Heart left ventricle (tissue), 16 donors: ENCODE measurements around the gene SRSF12. TPM values are rescaled to one million over a fixed set of nuclear protein-coding genes. Genes with fewer than 3 reads are reported as not detected.
A peak's percentile ranks its signal among the peaks of the same experiment; 100 is the strongest.

Experiments
- ATAC-seq, 4 donors: fragments of 200-7000 bp; cut with Tn5 transposase; one replicate each; pipeline ENCODE4 v1.9.1; 2020 to 2022; ENCODE audit warnings: moderate library complexity in 4 of 4, mild to moderate bottlenecking in 3 of 4, moderate number of reproducible peaks in 1 of 4
- DNase-seq, 5 donors: peaks; one replicate each; pipeline ENCODE4 v3.0.0-alpha.2; 2020
- H3K27ac ChIP-seq, 12 donors: fragments of 200-600 bp; sonication (generic) in 4 of 12; one replicate each; pipeline versions ENCODE4 v1.5.0 to v1.8.0; 2016 to 2022; ENCODE audit warnings: mild to moderate bottlenecking in 2 of 12
- H3K27me3 ChIP-seq, 9 donors: fragments of 200-600 bp; sonication (generic) in 2 of 9; one replicate each; pipeline versions ENCODE4 v1.5.1 to v1.8.0; 2016 to 2022; ENCODE audit warnings: mild to moderate bottlenecking in 3 of 9
- H3K36me3 ChIP-seq, 9 donors: fragments of 200-600 bp; sonication (generic) in 2 of 9; one replicate each; pipeline versions ENCODE4 v1.5.0 to v1.8.0; 2018 to 2022; ENCODE audit warnings: mild to moderate bottlenecking in 2 of 9
- H3K4me1 ChIP-seq, 12 donors: fragments of 200-600 bp; sonication (generic) in 4 of 12; one replicate each; pipeline versions ENCODE4 v1.5.0 to v1.8.0; 2016 to 2022; ENCODE audit warnings: mild to moderate bottlenecking in 3 of 12
- H3K4me3 ChIP-seq, 12 donors: fragments of 200-600 bp; sonication (generic) in 4 of 12; one replicate each; pipeline versions ENCODE4 v1.5.0 to v1.8.0; 2017 to 2022; ENCODE audit warnings: mild to moderate bottlenecking in 9 of 12, moderate library complexity in 4 of 12
- H3K9me3 ChIP-seq, 12 donors: fragments of 200-600 bp; sonication (generic) in 4 of 12; one replicate each; pipeline versions ENCODE4 v1.5.0 to v1.8.0; 2016 to 2022; ENCODE audit warnings: mild to moderate bottlenecking in 1 of 12
- CTCF ChIP-seq, 12 donors: fragments of 200-600 bp; sonication (generic) in 4 of 12; IDR thresholded peaks; one replicate each; pipeline versions ENCODE4 v1.5.0 to v1.8.0; 2018 to 2022; ENCODE audit warnings: antibody characterized with exemption in 12 of 12, mild to moderate bottlenecking in 5 of 12
- POLR2A ChIP-seq, 2 donors: fragments of 450-650 bp; IDR thresholded peaks; one replicate each; pipeline ENCODE4 v1.6.1; 2017; ENCODE audit warnings: antibody characterized with exemption in 2 of 2, mild to moderate bottlenecking in 2 of 2, moderate library complexity in 2 of 2
- WGBS, 4 donors: extraction: QIAGEN DNeasy Blood & Tissue Kit in 2 of 4; methylation state at CpG; one replicate each; pipeline versions ENCODE4 v1.1.5 to v1.1.7; 2013 to 2018; 5-methylcytosine and 5-hydroxymethylcytosine counted together
- intact Hi-C, 10 donors: fragments of 100-400 bp; cut with DNase I; formaldehyde crosslinking; loops; one replicate each; pipeline versions ENCODE4 v1.11.1 to v1.14.2; 2022
- polyA plus RNA-seq, 2 donors: library from polyadenylated mRNA; stranded (reverse); fragments of 200-250 nt; gene quantifications; one replicate each; pipeline ENCODE4 v1.2.3, GENCODE V29; 2013
- total RNA-seq, 9 donors: library from RNA; depleted of rRNA in 2 of 9; stranded (reverse); fragments of >200 nt in 2 of 9; fragmentation: NEBNext Ultra II Directional in 3 of 9; extraction: Animal tissue kit (Norgen Biotek cat#: 25700) in 3 of 9; gene quantifications; one replicate each; pipeline versions ENCODE4 v1.1.0 to v1.2.4, GENCODE V29; 2016 to 2023
- donor health status: ischemic (EF 13 %, LVEDD 7.1; RV severe dilation, severe dysfunction).
- donor health status: healthy with polysubstance abuse.
- donor health status: DM: no; HTN: yes; CAD: no.
- donor health status: DM: no; HTN: no; CAD: no.
- donor health status: ischemic (EF 25% LVEDD 6.9; RV normal size, moderate dysfunction).
- donor health status: ischemic (EF 25% LVEDD 5.7; RV mildly dilated, moderate dysfunction).
- donor health status: healthy.
- donor health status: DM: yes; HTN: yes; CAD: no.
- donor health status: ischemic (EF 35%, LVEDD 5.7; RV mildly dilated, moderate dysfunction).
- donor health status: nonischemic (EF 11% LVEDD 7.7; RV severe dilation, severe dysfunction).
- donor health status: DM: yes; HTN: yes; CAD: no.
- donor health status: PGD.
- donor health status: ischemic (EF 29% LVEDD 5.4; RV normal size, mild dysfunction).
- donor health status: nonischemic (EF 23%, LVEDD 6.1; RV moderate dilation, normal function).

Gene SRSF12
- total and polyA plus RNA-seq, 11 donors, result 0.14 to 0.48 (median 0.22) TPM; not detected in 5

DNA sequence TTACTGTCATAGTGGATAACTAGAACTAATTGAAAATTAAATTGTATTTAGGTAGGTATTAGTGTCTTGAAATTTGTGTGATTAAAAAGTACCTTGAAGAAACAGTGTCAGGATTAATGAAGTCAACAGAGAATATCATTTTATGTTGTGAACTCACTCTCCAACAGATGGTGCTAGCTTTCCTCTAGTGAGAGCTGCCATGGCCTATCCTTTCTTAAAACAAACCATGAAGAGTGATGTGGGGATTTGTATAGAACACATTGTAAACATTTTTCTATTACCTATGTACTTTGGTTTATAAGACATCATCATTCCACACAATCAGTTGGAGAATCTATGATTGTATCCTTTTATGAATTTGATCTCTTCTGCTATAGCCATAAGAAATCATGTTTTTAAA lies 4.8 kb upstream of the SRSF12 start:
- intact Hi-C loops, result loop anchor here in 8 of 10 donors (1.0 to 10.0 kb wide), 6 partner anchors 119 to 232 kb away; partner anchors contain the start of gene UBE2J1 (in 1 of the 8)
- Histone ChIP-seq H3K4me3 (no peak overlapping the region), H3K27me3 (no peaks in the 10 kb centered on the region), H3K9me3 (peaks cover 0 to 3% (median 0%) of the 10 kb centered on the region in 12 donors), H3K27ac (no peak overlapping the region), H3K4me1 (peaks cover 0 to 5% (median 0%) of the 10 kb centered on the region in 12 donors), H3K36me3 (no peaks in the 10 kb centered on the region)
- DNase-seq (no peak), ATAC-seq (peak; percentile 53 to 81 (median 60))
- TF ChIP-seq POLR2A (IDR thresholded peaks at IDR 0.05), result no peak
- peak; percentile 22 to 65 (median 54) for TF ChIP-seq CTCF (IDR thresholded peaks at IDR 0.05)

- WGBS, 4 donors, result 86 to 93% (median 86%) methylated on average over 1 of the region's 1 CpG
- H3K4me1 ChIP-seq, result peaks cover 0 to 12% (median 4%) of the 10 kb centered on the region in 12 donors
- no peak for ATAC-seq
- intact Hi-C loops, result loop anchor here in 8 of 10 donors (1.0 to 10.0 kb wide), 6 partner anchors 119 to 233 kb away; partner anchors contain the start of gene UBE2J1 (in 1 of the 8)
- TF ChIP-seq POLR2A (IDR thresholded peaks at IDR 0.05) (no peak), CTCF (IDR thresholded peaks at IDR 0.05) (no peak)
- no peak overlapping the region for H3K27ac ChIP-seq
- no peaks in the 10 kb centered on the region for H3K27me3 ChIP-seq
- H3K9me3 ChIP-seq, result no peaks in the 10 kb centered on the region
- H3K36me3 ChIP-seq, result no peaks in the 10 kb centered on the region
- H3K4me3 ChIP-seq, result no peak overlapping the region
- DNase-seq, result no peak
Observed at GRCh38 chr6:89121934-89122333, 4.1 kb upstream of the SRSF12 start.

DNA sequence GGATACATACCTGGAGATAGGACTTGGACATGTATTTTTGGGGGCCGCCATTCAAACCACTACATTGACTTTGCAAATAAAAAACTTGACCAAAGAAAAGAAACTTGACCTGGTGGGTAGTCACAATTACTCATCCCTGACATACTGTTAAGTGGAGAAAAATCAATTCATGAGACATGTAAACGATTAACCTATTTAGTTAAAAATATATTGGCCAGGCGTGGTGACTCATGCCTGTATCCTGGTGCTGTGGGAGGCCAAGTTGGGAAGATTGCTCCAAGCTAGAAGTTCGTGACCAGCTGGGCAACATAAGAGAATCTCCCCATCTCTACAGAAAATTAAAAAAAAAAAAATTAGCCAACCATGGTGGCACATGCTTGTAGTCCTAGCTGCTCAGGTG lies 2.5 kb upstream of the SRSF12 start:
- no peaks in the 10 kb centered on the region for H3K27me3 ChIP-seq
- no peak for TF ChIP-seq CTCF (IDR thresholded peaks at IDR 0.05)
- no peak for TF ChIP-seq POLR2A (IDR thresholded peaks at IDR 0.05)
- no peak for DNase-seq
- H3K9me3 ChIP-seq, result no peaks in the 10 kb centered on the region
- peaks cover 0 to 14% (median 6%) of the 10 kb centered on the region in 12 donors for H3K4me1 ChIP-seq
- WGBS, 4 donors, result 91 to 94% (median 93%) methylated on average over 4 of the region's 4 CpGs
- H3K4me3 ChIP-seq, result no peak overlapping the region
- ATAC-seq, result no peak
- H3K36me3 ChIP-seq, result no peaks in the 10 kb centered on the region
- no peak overlapping the region for H3K27ac ChIP-seq
- intact Hi-C loops, result loop anchor here in 6 of 10 donors (5.0 to 10.0 kb wide), 3 partner anchors 122 to 234 kb away; partner anchors contain the start of gene UBE2J1 (in 1 of the 6)

DNA sequence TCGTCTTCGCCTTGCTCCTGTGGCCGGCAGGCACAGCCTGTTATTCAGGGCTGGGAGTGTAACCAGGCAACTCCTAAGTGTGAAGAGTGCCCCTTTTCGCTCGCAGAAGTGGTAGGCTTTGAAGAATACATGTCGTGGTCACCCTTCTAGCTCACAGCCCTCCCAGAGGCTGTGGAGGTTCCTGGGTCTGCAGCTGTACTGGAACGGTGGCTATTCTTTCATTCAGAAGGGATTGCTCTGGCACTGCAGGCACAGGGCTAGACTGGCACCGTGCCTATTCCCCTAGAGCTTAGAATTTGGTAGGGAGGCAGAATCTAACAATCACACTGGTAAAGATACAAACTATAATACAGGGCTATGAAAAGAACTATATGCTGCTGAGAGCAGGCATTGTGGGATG lies 1.1 kb upstream of the SRSF12 start:
- TF ChIP-seq CTCF (IDR thresholded peaks at IDR 0.05) (no peak), POLR2A (IDR thresholded peaks at IDR 0.05) (no peak)
- H3K36me3 ChIP-seq, result no peaks in the 10 kb centered on the region
- WGBS, 4 donors, result 81 to 91% (median 86%) methylated on average over 8 of the region's 8 CpGs
- H3K4me1 ChIP-seq, result peaks cover 0 to 14% (median 6%) of the 10 kb centered on the region in 12 donors
- intact Hi-C loops, result loop anchor here in 4 of 10 donors (5.0 to 10.0 kb wide), 3 partner anchors 123 to 137 kb away; no protein-coding TSS in a partner anchor
- no peaks in the 10 kb centered on the region for H3K27me3 ChIP-seq
- DNase-seq (no peak), ATAC-seq (no peak)
- H3K27ac ChIP-seq, result peak overlapping the region in 1 of 12 donors; percentile 61
- H3K9me3 ChIP-seq, result no peaks in the 10 kb centered on the region
- H3K4me3 ChIP-seq, result no peak overlapping the region
